K562 (cell line): ENCODE results near the gene RERE. TPM values are rescaled to one million over a fixed set of nuclear protein-coding genes. Genes with fewer than 3 reads are reported as not detected.

ENCODE experiments used
- ATAC-seq: fragments of 200-7000 bp; cut with Tn5 transposase; 3 replicates; pipeline ENCODE4 v1.9.1; 2020; ENCODE audit warnings: moderate library complexity
- BruUV-seq: library from RNA; stranded (reverse); fragments of 400-500 nt; replicated peaks from 2 replicates; lab custom pipeline; 2021; lab: Mats Ljungman, UMichigan
- CTCF ChIA-PET: fragments of 300-600 bp; formaldehyde crosslinking; extraction: SDS; loops from one replicate; lab custom pipeline; 2021; ENCODE audit warnings: low intra/inter-chr PET ratio; lab: Yijun Ruan, JAX
- POLR2A ChIA-PET: fragments of 300-600, 350-650 bp; sonication (Branson Sonifier 250); formaldehyde crosslinking; extraction: SDS; loops from one replicate; lab custom pipeline; 2021; ENCODE audit warnings: antibody characterized with exemption, inconsistent platforms; lab: Yijun Ruan, JAX
- DNase-seq, 4 experiments: peaks; one replicate each; pipeline versions ENCODE4 v3.0.0 to v3.0.0-alpha.2; 2011 to 2018; ENCODE audit warnings: low spot score in 3 of 4, mixed read lengths in 3 of 4; ENCODE audit errors: extremely low read depth in 1 of 4
- FAIRE-seq: peaks from 2 replicates; lab custom pipeline; 2011; peaks lifted over from hg19 to GRCh38; lab: Jason Lieb, UNC
- H2AFZ ChIP-seq: 2 replicates; pipeline ENCODE4 v1.6.0; 2011; ENCODE audit warnings: low read depth, low read length, control low read depth, inconsistent platforms
- H3K27ac ChIP-seq: fragments of 200-600 bp; 3 replicates; pipeline ENCODE4 v1.8.0; 2011; ENCODE audit warnings: low read depth, mild to moderate bottlenecking, control low read depth, inconsistent platforms, low read length, moderate library complexity, mixed read lengths; ENCODE audit errors: extremely low read depth
- H3K27me3 ChIP-seq, 2 experiments: fragments of 300-600 bp in 1 of 2; 2 replicates in 1 of 2; 3 replicates in 1 of 2; pipeline versions ENCODE4 v1.6.0 to v1.8.0; 2011; ENCODE audit warnings: inconsistent platforms in 2 of 2, low read length in 2 of 2, mild to moderate bottlenecking in 1 of 2, mixed read lengths in 1 of 2, moderate library complexity in 1 of 2; ENCODE audit not compliant: control insufficient read depth in 2 of 2, insufficient read depth in 2 of 2
- H3K36me3 ChIP-seq: fragments of 300-600 bp; 3 replicates; pipeline ENCODE4 v1.8.0; 2011; ENCODE audit warnings: mild to moderate bottlenecking, low read length, inconsistent platforms; ENCODE audit not compliant: control insufficient read depth, insufficient read depth
- H3K4me1 ChIP-seq, 2 experiments: fragments of 200-600 bp in 1 of 2; replicated peaks in 1 of 2; 2 replicates in 1 of 2; 3 replicates in 1 of 2; pipeline versions ENCODE4 v1.5.1 to v1.8.0; 2011; ENCODE audit warnings: inconsistent platforms in 2 of 2, low read length in 2 of 2, mild to moderate bottlenecking in 1 of 2, mixed read lengths in 1 of 2, moderate library complexity in 1 of 2; ENCODE audit not compliant: control insufficient read depth in 2 of 2, insufficient read depth in 2 of 2
- H3K4me2 ChIP-seq: 2 replicates; pipeline ENCODE4 v1.6.1; 2011; ENCODE audit warnings: low read length, control low read depth, inconsistent platforms, mixed read lengths; ENCODE audit not compliant: insufficient read depth
- H3K4me3 ChIP-seq: fragments of 200-600 bp; sonication (generic), shearing (Covaris generic); 2 replicates; pipeline ENCODE4 v1.5.1; 2016; ENCODE audit warnings: control low read depth, inconsistent platforms
- H3K79me2 ChIP-seq: fragments of 200-600 bp; 3 replicates; pipeline ENCODE4 v1.8.0; 2011; ENCODE audit warnings: low read length, inconsistent platforms; ENCODE audit not compliant: control insufficient read depth, insufficient read depth
- H3K9ac ChIP-seq, 2 experiments: 2 replicates each; pipeline versions ENCODE4 v1.6.0 to v1.6.1; 2011; ENCODE audit warnings: low read depth in 2 of 2, low read length in 2 of 2, control low read depth in 1 of 2, inconsistent platforms in 1 of 2, mild to moderate bottlenecking in 1 of 2, mixed read lengths in 1 of 2; ENCODE audit not compliant: insufficient read depth in 1 of 2
- H3K9me1 ChIP-seq: one replicate; pipeline ENCODE4 v1.6.0; 2011; ENCODE audit warnings: inconsistent platforms, mild to moderate bottlenecking, low read length, moderate library complexity; ENCODE audit not compliant: control insufficient read depth, insufficient read depth
- H3K9me3 ChIP-seq: replicated peaks from 2 replicates; pipeline ENCODE4 v1.5.1; 2011; ENCODE audit warnings: low read depth, low read length, inconsistent platforms; ENCODE audit not compliant: control insufficient read depth, insufficient read depth
- H4K20me1 ChIP-seq: replicated peaks from 2 replicates; pipeline ENCODE4 v1.6.1; 2011; ENCODE audit warnings: low read length, inconsistent platforms, mixed read lengths; ENCODE audit not compliant: control insufficient read depth, insufficient read depth
- GABPB1 ChIP-seq: sonication (generic); formaldehyde crosslinking; IDR thresholded peaks from 2 replicates; pipeline ENCODE4 v1.8.0; 2022; ENCODE audit warnings: mild to moderate bottlenecking, missing genetic modification reagents
- HCFC1 ChIP-seq: IDR thresholded peaks from 2 replicates; pipeline ENCODE4 v1.6.1; 2012; ENCODE audit warnings: low read depth, low read length, improper control_type of control experiment
- JUN ChIP-seq, 2 experiments: sonication (generic) in 1 of 2; formaldehyde crosslinking in 1 of 2; IDR thresholded peaks; 2 replicates each; pipeline versions ENCODE4 v1.6.1 to v1.8.0; 2012 to 2022; ENCODE audit warnings: borderline replicate concordance in 2 of 2, mild to moderate bottlenecking in 2 of 2, improper control_type of control experiment in 1 of 2, low read depth in 1 of 2, low read length in 1 of 2, missing genetic modification reagents in 1 of 2
- KAT2B ChIP-seq: IDR thresholded peaks from one replicate; pipeline ENCODE4 v1.6.1; 2012; ENCODE audit warnings: low read depth, mild to moderate bottlenecking, control low read depth, inconsistent platforms, low read length, moderate library complexity
- NR1H2 ChIP-seq: sonication (generic); formaldehyde crosslinking; IDR thresholded peaks from 2 replicates; pipeline ENCODE4 v1.4.0; 2020; ENCODE audit warnings: mild to moderate bottlenecking, missing genetic modification reagents
- OTX1 ChIP-seq: fragments of 450-650 bp; formaldehyde crosslinking; IDR thresholded peaks from 2 replicates; pipeline ENCODE4 v1.4.0; 2022; ENCODE audit warnings: mild to moderate bottlenecking
- RHOXF2B ChIP-seq: fragments of 250-450 bp; sonication (Bioruptor Pico); conservative IDR thresholded peaks from 2 replicates; pipeline ENCODE4 v1.5.1; 2021
- SMC3 ChIP-seq: conservative IDR thresholded peaks from 2 replicates; pipeline ENCODE4 v1.6.1; 2011; ENCODE audit warnings: low read depth, low read length, improper control_type of control experiment; ENCODE audit not compliant: insufficient read depth
- SREBF2 ChIP-seq: sonication (generic); formaldehyde crosslinking; IDR thresholded peaks from 2 replicates; pipeline ENCODE4 v1.4.0; 2020; ENCODE audit warnings: mild to moderate bottlenecking, missing genetic modification reagents
- XRCC4 ChIP-seq: IDR thresholded peaks from one replicate; pipeline ENCODE4 v1.6.1; 2011; ENCODE audit not compliant: insufficient read depth, insufficient read length; ENCODE audit errors: extremely low read depth
- ZBTB26 ChIP-seq: fragments of 450-650 bp; formaldehyde crosslinking; IDR thresholded peaks from 2 replicates; pipeline ENCODE4 v1.4.0; 2022; ENCODE audit warnings: missing genetic modification characterization
- ZNF140 ChIP-seq: fragments of 250-450 bp; sonication (Bioruptor Pico); IDR thresholded peaks from 2 replicates; pipeline ENCODE4 v1.8.0; 2021; ENCODE audit warnings: moderate library complexity, mild to moderate bottlenecking, inconsistent platforms
- ZNF717 ChIP-seq: fragments of 250-450 bp; sonication (Bioruptor Pico); IDR thresholded peaks from 2 replicates; pipeline ENCODE4 v1.5.0; 2021
- WGBS: fragments of 100-300 bp; shearing (Covaris generic); methylation state at CpG from one replicate; pipeline ENCODE4 v1.1.6; 2016; ENCODE audit warnings: low coverage, mixed read lengths; ENCODE audit not compliant: insufficient coverage; ENCODE audit errors: missing lambda C conversion rate; 5-methylcytosine and 5-hydroxymethylcytosine counted together
- in situ Hi-C: fragments of 300-500 bp; cut with MboI; formaldehyde crosslinking; loops from 4 replicates; pipeline ENCODE4 v1.15.0; 2018; ENCODE audit warnings: inconsistent platforms, mixed read lengths
- intact Hi-C: fragments of 100-400 bp; cut with micrococcal nuclease; formaldehyde crosslinking; loops from 2 replicates; pipeline ENCODE4 v1.14.2; 2022
- polyA plus RNA-seq, 8 experiments: library from polyadenylated mRNA; depleted of rRNA in 4 of 8; stranded (reverse) in 5 of 8; unstranded in 3 of 8; fragments of >200 nt; fragmentation: Nextera tagmentation in 2 of 8; fragmentation: Illumina TruSeq in 1 of 8; extraction: Ambion mirVana in 2 of 8; extraction: Trizol in 1 of 8; gene quantifications; 2 replicates each; pipeline versions ENCODE4 v1.2.1 to v1.2.3, GENCODE V29; 2011 to 2014; ENCODE audit warnings: inconsistent platforms in 1 of 8, missing spikeins in 1 of 8
- total RNA-seq, 7 experiments: library from RNA; depleted of rRNA in 6 of 7; stranded (reverse); fragments of >200 nt in 6 of 7; fragmentation: Illumina TruSeq in 2 of 7; extraction: Trizol in 2 of 7; gene quantifications; 2 replicates each; pipeline versions ENCODE4 v1.2.1 to v1.2.3, GENCODE V29; 2011 to 2021; ENCODE audit warnings: low replicate concordance in 1 of 7

Gene RERE
- total and polyA plus RNA-seq, 9 of the 15 experiments (the other 6 are each of a cell fraction or from before 2014, with no cell fraction given): 3.0 to 51.5 (median 13.4) TPM

- WGBS: 75% methylated on average over 4 of the region's 4 CpGs
- ATAC-seq (peak; percentile 60), FAIRE-seq (no peak), DNase-seq (no peak)
- Histone ChIP-seq H3K4me3 (no peak overlapping the region), H3K9me1 (no peaks in the 10 kb centered on the region), H3K27ac (no peak overlapping the region), H3K27me3 (no peaks in the 10 kb centered on the region), H3K4me1 (peaks cover 3 to 5% of the 10 kb centered on the region in 2 experiments; a peak in 2 of 5 replicates), H3K79me2 (peaks cover 54% of the 10 kb centered on the region), H3K9ac (no peak overlapping the region), H3K4me2 (no peak overlapping the region), H2AFZ (no peak overlapping the region), H3K9me3 (no peaks in the 10 kb centered on the region), H4K20me1 (peaks cover 9% of the 10 kb centered on the region; the same call in 1 of the 2 replicates), H3K36me3 (no peaks in the 10 kb centered on the region; the same call in 2 of the 3 replicates)
- TF ChIP-seq NR1H2 (CRISPR knock-in tag) (no peak), RHOXF2B (CRISPR knock-in tag) (no peak)
- intact Hi-C loops (no loop called here), in situ Hi-C loops (no loop called here)
- ChIA-PET CTCF (no interaction called here), POLR2A (interaction anchor here (0.5 to 2.3 kb wide), 4 partner anchors 8 to 193 kb away, joined by 3 to 11 read pairs (median 5); no protein-coding TSS in a partner anchor)
- no TSS peak for BruUV-seq
These were observed 127.3 kb downstream of the RERE start for GRCh38 chr1:8690253-8690525.

- intact Hi-C loops (no loop called here), in situ Hi-C loops (no loop called here)
- Histone ChIP-seq H3K4me3 (no peak overlapping the region), H3K9me1 (no peaks in the 10 kb centered on the region), H3K27me3 (no peaks in the 10 kb centered on the region), H3K79me2 (peaks cover 56% of the 10 kb centered on the region), H3K4me2 (no peak overlapping the region), H3K9ac (no peak overlapping the region), H3K9me3 (no peaks in the 10 kb centered on the region), H3K27ac (no peak overlapping the region), H2AFZ (no peak overlapping the region), H4K20me1 (peaks cover 13% of the 10 kb centered on the region), H3K4me1 (peaks cover 3 to 5% of the 10 kb centered on the region in 2 experiments; a peak in 2 of 5 replicates), H3K36me3 (no peaks in the 10 kb centered on the region; the same call in 2 of the 3 replicates)
- no peak for TF ChIP-seq JUN (IDR thresholded peaks at IDR 0.05; ENCODE audit: borderline replicate concordance, low read depth, low read length)
- no peak for TF ChIP-seq JUN (CRISPR knock-in tag; IDR thresholded peaks at IDR 0.05; ENCODE audit: borderline replicate concordance)
- no peak for TF ChIP-seq KAT2B
- no peak for TF ChIP-seq GABPB1
- TF ChIP-seq SMC3: no peak
- TF ChIP-seq XRCC4: no peak
- no peak for TF ChIP-seq ZNF140 (CRISPR knock-in tag)
- no peak for TF ChIP-seq HCFC1
- no peak for TF ChIP-seq SREBF2 (CRISPR knock-in tag)
- TF ChIP-seq ZNF717 (CRISPR knock-in tag): no peak
- no peak for TF ChIP-seq OTX1
- TF ChIP-seq ZBTB26 (CRISPR knock-in tag): no peak
- CTCF ChIA-PET: no interaction called here
- BruUV-seq: no TSS peak
- DNase-seq (no peak), ATAC-seq (0 out of 3 replicates have a peak, but pooled peaks have one; percentile 28), FAIRE-seq (no peak)
- WGBS: 89% methylated on average over 6 of the region's 6 CpGs
- POLR2A ChIA-PET: interaction anchor here (0.5 to 2.3 kb wide), 5 partner anchors 9 to 194 kb away, joined by 3 to 11 read pairs (median 4); no protein-coding TSS in a partner anchor
These were observed 127.8 kb downstream of the RERE start for GRCh38 chr1:8689431-8690252.
